K562 (cell line): ENCODE data around the gene LIMS1. TPM values are rescaled to one million over a fixed set of nuclear protein-coding genes. Genes with fewer than 3 reads are reported as not detected.

ENCODE experiments used
- ARID1B ChIP-seq: fragments of 450-650 bp; IDR thresholded peaks from 2 replicates; pipeline ENCODE4 v1.6.1; 2016; ENCODE audit warnings: antibody characterized with exemption, mild to moderate bottlenecking, inconsistent platforms
- ARID3A ChIP-seq: IDR thresholded peaks from 2 replicates; pipeline ENCODE4 v1.6.1; 2012; ENCODE audit warnings: low read depth, low read length, improper control_type of control experiment, borderline replicate concordance
- NFIC ChIP-seq: fragments of 450-650 bp; IDR thresholded peaks from 2 replicates; pipeline ENCODE4 v1.6.1; 2017; ENCODE audit warnings: mild to moderate bottlenecking, inconsistent platforms
- SIN3A ChIP-seq, 2 experiments: fragments of 150-350 bp in 1 of 2; IDR thresholded peaks; 2 replicates each; pipeline ENCODE4 v1.6.1; 2011 to 2016; ENCODE audit warnings: borderline replicate concordance in 2 of 2, low read depth in 2 of 2, low read length in 2 of 2, mild to moderate bottlenecking in 2 of 2, moderate library complexity in 2 of 2; ENCODE audit not compliant: control insufficient read depth in 1 of 2
- TOE1 ChIP-seq, 2 experiments: fragments of 450-650 bp in 1 of 2; sonication (generic) in 1 of 2; formaldehyde crosslinking in 1 of 2; IDR thresholded peaks; 2 replicates each; pipeline versions ENCODE4 v1.7.1 to v1.8.0; 2016 to 2022; ENCODE audit warnings: borderline replicate concordance in 2 of 2, mild to moderate bottlenecking in 2 of 2, antibody characterized with exemption in 1 of 2, inconsistent platforms in 1 of 2, low read depth in 1 of 2, missing genetic modification reagents in 1 of 2, moderate library complexity in 1 of 2
- ZBTB11 ChIP-seq, 3 experiments: fragments of 200-800 bp in 1 of 3; fragments of 250-450 bp in 1 of 3; fragments of 450-650 bp in 1 of 3; sonication (Bioruptor Pico) in 1 of 3; sonication (Bioruptor generic) in 1 of 3; formaldehyde crosslinking in 1 of 3; IDR thresholded peaks; 2 replicates each; pipeline versions ENCODE4 v1.6.1 to v1.8.0; 2016 to 2022; ENCODE audit warnings: mild to moderate bottlenecking in 2 of 3, missing genetic modification characterization in 2 of 3, missing compliant biosample characterization in 1 of 3, moderate library complexity in 1 of 3
- ZNF436 ChIP-seq: fragments of 250-450, 450-650 bp; sonication (Bioruptor Pico); formaldehyde crosslinking; IDR thresholded peaks from 2 replicates; pipeline ENCODE4 v1.7.0; 2020; ENCODE audit warnings: mild to moderate bottlenecking
- ZNF583 ChIP-seq: fragments of 250-450 bp; sonication (Bioruptor Pico); IDR thresholded peaks from 2 replicates; pipeline ENCODE4 v1.4.0; 2020
- polyA plus RNA-seq, 8 experiments: library from polyadenylated mRNA; depleted of rRNA in 4 of 8; stranded (reverse) in 5 of 8; unstranded in 3 of 8; fragments of >200 nt; fragmentation: Nextera tagmentation in 2 of 8; fragmentation: Illumina TruSeq in 1 of 8; extraction: Ambion mirVana in 2 of 8; extraction: Trizol in 1 of 8; gene quantifications; 2 replicates each; pipeline versions ENCODE4 v1.2.1 to v1.2.3, GENCODE V29; 2011 to 2014; ENCODE audit warnings: inconsistent platforms in 1 of 8, missing spikeins in 1 of 8
- total RNA-seq, 7 experiments: library from RNA; depleted of rRNA in 6 of 7; stranded (reverse); fragments of >200 nt in 6 of 7; fragmentation: Illumina TruSeq in 2 of 7; extraction: Trizol in 2 of 7; gene quantifications; 2 replicates each; pipeline versions ENCODE4 v1.2.1 to v1.2.3, GENCODE V29; 2011 to 2021; ENCODE audit warnings: low replicate concordance in 1 of 7

LIMS1 gene
- total and polyA plus RNA-seq, 9 of the 15 experiments (the other 6 are each of a cell fraction or from before 2014, with no cell fraction given): 52.8 to 134 (median 81.0) TPM

GRCh38 chr2:108621087-108621559 is 86.9 kb downstream of the LIMS1 start (continued):
- TF ChIP-seq TOE1 (IDR thresholded peaks at IDR 0.05; ENCODE audit: borderline replicate concordance) (no peak), TOE1 (CRISPR knock-in tag; IDR thresholded peaks at IDR 0.05; ENCODE audit: borderline replicate concordance, low read depth) (0 out of 2 replicates have a peak, but pooled peaks have one; percentile 36), ARID3A (no peak), SIN3A (IDR thresholded peaks at IDR 0.05; ENCODE audit: borderline replicate concordance in 2 of 2, control insufficient read depth in 1 of 2, low read depth in 2 of 2, low read length in 2 of 2) (peak in 1 of 2 experiments; percentile 44; a peak in 1 of 4 replicates), ZNF583 (CRISPR knock-in tag) (no peak), ARID1B (peak; percentile 72), NFIC (peak; percentile 48), ZNF436 (CRISPR knock-in tag) (no peak), ZBTB11 (CRISPR knock-in tag; IDR thresholded peaks at IDR 0.05) (no peak)
- TF ChIP-seq, all 486 proteins: peak for 80
